OCI-LY1 (cell line): ENCODE measurements around the gene KRTAP20-1.

Source experiments
- H2AFZ ChIP-seq: fragments of 200-600 bp; sonication (generic), shearing (Covaris generic); 2 replicates; pipeline ENCODE4 v1.6.0; 2014; ENCODE audit warnings: antibody characterized with exemption, mild to moderate bottlenecking, low read length
- H3F3A ChIP-seq: fragments of 200-600 bp; sonication (generic), shearing (Covaris generic); 2 replicates; pipeline ENCODE4 v1.6.0; 2014; ENCODE audit warnings: mild to moderate bottlenecking, antibody characterized with exemption, low read length, moderate library complexity; ENCODE audit not compliant: insufficient read depth
- H3K27ac ChIP-seq: fragments of 200-600 bp; sonication (generic); 2 replicates; pipeline ENCODE4 v1.5.1; 2014; ENCODE audit warnings: low read length, mixed run types, mild to moderate bottlenecking, low read depth; ENCODE audit not compliant: poor library complexity, severe bottlenecking
- H3K27me3 ChIP-seq: fragments of 200-600 bp; sonication (generic); 2 replicates; pipeline ENCODE4 v1.6.0; 2014; ENCODE audit warnings: antibody characterized with exemption, mild to moderate bottlenecking, low read length, moderate library complexity; ENCODE audit not compliant: insufficient read depth
- H3K36me3 ChIP-seq: fragments of 200-600 bp; sonication (generic); 2 replicates; pipeline ENCODE4 v1.6.1; 2014; ENCODE audit warnings: mild to moderate bottlenecking, antibody characterized with exemption, low read length, moderate library complexity, mixed read lengths; ENCODE audit not compliant: insufficient read depth
- H3K4me1 ChIP-seq: fragments of 200-600 bp; sonication (generic); 2 replicates; pipeline ENCODE4 v1.5.1; 2014; ENCODE audit warnings: mild to moderate bottlenecking, low read length, moderate library complexity; ENCODE audit not compliant: insufficient read depth, severe bottlenecking
- H3K4me2 ChIP-seq: fragments of 200-600 bp; sonication (generic), shearing (Covaris generic); 2 replicates; pipeline ENCODE4 v1.6.1; 2014; ENCODE audit warnings: low read length
- H3K4me3 ChIP-seq: fragments of 200-600 bp; sonication (generic); 2 replicates; pipeline ENCODE4 v1.5.1; 2014; ENCODE audit warnings: low read length, low read depth, mild to moderate bottlenecking, mixed read lengths; ENCODE audit not compliant: poor library complexity, severe bottlenecking
- H3K79me2 ChIP-seq: fragments of 200-600 bp; shearing (Covaris generic); 2 replicates; pipeline ENCODE4 v1.6.1; 2016; ENCODE audit warnings: mixed run types, low read length, mixed read lengths; ENCODE audit not compliant: insufficient read depth
- H3K9ac ChIP-seq: fragments of 200-600 bp; sonication (generic), shearing (Covaris generic); 2 replicates; pipeline ENCODE4 v1.6.1; 2014; ENCODE audit warnings: mild to moderate bottlenecking, low read length, mixed read lengths
- H3K9me2 ChIP-seq: fragments of 200-600 bp; sonication (generic), shearing (Covaris generic); 2 replicates; pipeline ENCODE4 v1.6.1; 2014; ENCODE audit warnings: low read depth, mild to moderate bottlenecking, low read length, mixed read lengths
- H3K9me3 ChIP-seq: fragments of 200-600 bp; shearing (Covaris generic); 2 replicates; pipeline ENCODE4 v1.6.1; 2014; ENCODE audit warnings: low read length, mixed read lengths
- H4K20me1 ChIP-seq: fragments of 200-600 bp; sonication (generic), shearing (Covaris generic); 2 replicates; pipeline ENCODE4 v1.6.0; 2016; ENCODE audit warnings: mild to moderate bottlenecking, low read length; ENCODE audit not compliant: insufficient read depth
- CTCF ChIP-seq: fragments of 200-600 bp; sonication (generic), shearing (Covaris generic); IDR thresholded peaks from 2 replicates; pipeline ENCODE4 v1.5.1; 2017; ENCODE audit warnings: mild to moderate bottlenecking, antibody characterized with exemption, low read length, moderate library complexity, mixed read lengths
- EZH2 ChIP-seq: fragments of 200-600 bp; sonication (generic), shearing (Covaris generic); IDR thresholded peaks from 2 replicates; pipeline ENCODE4 v1.8.0; 2017; ENCODE audit warnings: borderline replicate concordance, mixed run types, mild to moderate bottlenecking, antibody characterized with exemption, low read length, moderate library complexity, mixed read lengths

The KRTAP20-1 gene

GRCh38 chr21:30638686-30639085 is 22.5 kb downstream of the KRTAP20-1 start:
- Histone ChIP-seq H3K4me1 (no peaks in the 10 kb centered on the region), H3K4me2 (no peak overlapping the region), H2AFZ (no peak overlapping the region), H3K9me2 (no peaks in the 10 kb centered on the region), H3K9ac (no peak overlapping the region), H3K27me3 (no peaks in the 10 kb centered on the region), H3K27ac (no peak overlapping the region), H3K4me3 (no peak overlapping the region), H4K20me1 (no peaks in the 10 kb centered on the region), H3K36me3 (no peaks in the 10 kb centered on the region), H3K79me2 (no peaks in the 10 kb centered on the region), H3F3A (no peaks in the 10 kb centered on the region), H3K9me3 (no peaks in the 10 kb centered on the region)
- TF ChIP-seq CTCF (no peak), EZH2 (no peak)

- no peak within 1 kb of the TSS for H2AFZ ChIP-seq
- no peaks in the 10 kb centered on the region for H3F3A ChIP-seq
- no peak within 1 kb of the TSS for H3K4me2 ChIP-seq
- H3K9me2 ChIP-seq = no peaks in the 10 kb centered on the region
- H3K27me3 ChIP-seq = no peaks in the 10 kb centered on the region
- TF ChIP-seq CTCF (no peak), EZH2 (no peak)
- no peaks in the 10 kb centered on the region for H4K20me1 ChIP-seq
- H3K9me3 ChIP-seq = no peaks in the 10 kb centered on the region
- H3K9ac ChIP-seq = no peak within 1 kb of the TSS
- no peaks in the 10 kb centered on the region for H3K36me3 ChIP-seq
- H3K4me3 ChIP-seq = no peak within 1 kb of the TSS
- no peaks in the 10 kb centered on the region for H3K79me2 ChIP-seq
- H3K4me1 ChIP-seq = no peaks in the 10 kb centered on the region
- no peak within 1 kb of the TSS for H3K27ac ChIP-seq
These were observed 26.3 kb downstream of the KRTAP20-1 start, which contains the start of gene KRTAP20-3 for GRCh38 chr21:30642564-30642963. Gene KRTAP20-3 (plus strand): TSS chr21:30642864.

GRCh38 chr21:30646904-30647414 is 30.7 kb downstream of the KRTAP20-1 start:
- no peak for TF ChIP-seq CTCF
- no peak for TF ChIP-seq EZH2
- Histone ChIP-seq H3K4me3 (no peak overlapping the region), H3K9me3 (no peaks in the 10 kb centered on the region), H3K4me1 (no peaks in the 10 kb centered on the region), H3K9ac (no peak overlapping the region), H3K36me3 (no peaks in the 10 kb centered on the region), H3K4me2 (no peak overlapping the region), H3K27me3 (no peaks in the 10 kb centered on the region), H3K79me2 (no peaks in the 10 kb centered on the region), H3K27ac (no peak overlapping the region), H4K20me1 (no peaks in the 10 kb centered on the region), H3K9me2 (no peaks in the 10 kb centered on the region), H3F3A (no peaks in the 10 kb centered on the region), H2AFZ (no peak overlapping the region)
